B cell (primary cell): Measurements from ENCODE around the gene CNOT1.

ENCODE experiments used
- EZH2 ChIP-seq: IDR thresholded peaks from 2 replicates; pipeline ENCODE4 v1.6.1; 2012; ENCODE audit warnings: borderline replicate concordance, low read depth, mild to moderate bottlenecking, moderate library complexity, low read length; ENCODE audit not compliant: insufficient read depth, poor library complexity, severe bottlenecking
- TF ChIP-seq, protein P1 (sequence below): fragments of 200-600 bp; IDR thresholded peaks from one replicate; pipeline ENCODE4 v1.8.0; 2022; ENCODE audit warnings: antibody characterized with exemption, mild to moderate bottlenecking

DNA sequence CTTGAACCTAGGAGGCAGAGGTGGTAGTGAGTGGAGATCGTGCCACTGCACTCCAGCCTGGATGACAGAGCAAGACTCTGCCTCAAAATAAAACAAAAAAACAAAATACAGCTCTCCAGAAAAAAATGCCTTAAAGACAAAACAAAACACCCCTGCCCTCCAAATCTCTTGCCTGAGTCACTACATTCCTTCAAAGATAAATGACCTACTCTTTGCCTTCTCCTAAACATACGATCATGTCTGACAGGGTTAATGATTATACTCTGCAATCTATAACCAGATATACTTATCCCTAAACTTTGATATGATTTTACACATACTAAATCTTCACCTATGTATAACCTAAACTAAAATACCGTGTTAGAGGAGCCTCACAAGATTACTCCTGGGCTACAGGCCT, 115.8 kb downstream of the CNOT1 start:
- TF ChIP-seq, protein P1, sequence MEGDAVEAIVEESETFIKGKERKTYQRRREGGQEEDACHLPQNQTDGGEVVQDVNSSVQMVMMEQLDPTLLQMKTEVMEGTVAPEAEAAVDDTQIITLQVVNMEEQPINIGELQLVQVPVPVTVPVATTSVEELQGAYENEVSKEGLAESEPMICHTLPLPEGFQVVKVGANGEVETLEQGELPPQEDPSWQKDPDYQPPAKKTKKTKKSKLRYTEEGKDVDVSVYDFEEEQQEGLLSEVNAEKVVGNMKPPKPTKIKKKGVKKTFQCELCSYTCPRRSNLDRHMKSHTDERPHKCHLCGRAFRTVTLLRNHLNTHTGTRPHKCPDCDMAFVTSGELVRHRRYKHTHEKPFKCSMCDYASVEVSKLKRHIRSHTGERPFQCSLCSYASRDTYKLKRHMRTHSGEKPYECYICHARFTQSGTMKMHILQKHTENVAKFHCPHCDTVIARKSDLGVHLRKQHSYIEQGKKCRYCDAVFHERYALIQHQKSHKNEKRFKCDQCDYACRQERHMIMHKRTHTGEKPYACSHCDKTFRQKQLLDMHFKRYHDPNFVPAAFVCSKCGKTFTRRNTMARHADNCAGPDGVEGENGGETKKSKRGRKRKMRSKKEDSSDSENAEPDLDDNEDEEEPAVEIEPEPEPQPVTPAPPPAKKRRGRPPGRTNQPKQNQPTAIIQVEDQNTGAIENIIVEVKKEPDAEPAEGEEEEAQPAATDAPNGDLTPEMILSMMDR = no peak
- TF ChIP-seq EZH2 = no peak
